ENCODE results near the gene GNB4. TPM values are rescaled to one million over a fixed set of nuclear protein-coding genes. Genes with fewer than 3 reads are reported as not detected.

The GNB4 gene
- total RNA-seq, 4 donors from 2014 or later, result 18.2 to 110 (median 47.8) TPM

GRCh38 chr3:179410331-179410730 lies 40.9 kb downstream of the GNB4 start:
- TF ChIP-seq POLR2A (IDR thresholded peaks at IDR 0.05), result no peak
- TF ChIP-seq CTCF (IDR thresholded peaks at IDR 0.05), result no peak
- Histone ChIP-seq H3K27me3 (no peaks in the 10 kb centered on the region), H3K4me1 (no peaks in the 10 kb centered on the region), H3K4me3 (no peak overlapping the region), H3K9me3 (no peaks in the 10 kb centered on the region), H3K36me3 (no peaks in the 10 kb centered on the region), H3K27ac (no peak overlapping the region)
- DNase-seq, result no peak
- intact Hi-C loops (cut with DNase I; ENCODE audit: low total_unique reads), result no loop called here

GRCh38 chr3:179404307-179404706 lies 47.0 kb downstream of the GNB4 start:
- Histone ChIP-seq H3K36me3 (no peaks in the 10 kb centered on the region), H3K4me3 (no peak overlapping the region), H3K9me3 (no peaks in the 10 kb centered on the region), H3K4me1 (no peaks in the 10 kb centered on the region), H3K27me3 (no peaks in the 10 kb centered on the region), H3K27ac (no peak overlapping the region)
- no peak for DNase-seq
- intact Hi-C loops (cut with DNase I; ENCODE audit: low total_unique reads), result no loop called here
- TF ChIP-seq POLR2A (IDR thresholded peaks at IDR 0.05) (no peak), CTCF (IDR thresholded peaks at IDR 0.05) (no peak)

GRCh38 chr3:179402963-179403362 lies 48.3 kb downstream of the GNB4 start:
- Histone ChIP-seq H3K36me3 (no peaks in the 10 kb centered on the region), H3K27ac (no peak overlapping the region)

GRCh38 chr3:179401561-179401960 lies 49.7 kb downstream of the GNB4 start:
- no peaks in the 10 kb centered on the region for H3K9me3 ChIP-seq
- no peak overlapping the region for H3K4me3 ChIP-seq
- H3K4me1 ChIP-seq, result no peaks in the 10 kb centered on the region
- H3K27me3 ChIP-seq, result no peaks in the 10 kb centered on the region
- intact Hi-C loops (cut with DNase I; ENCODE audit: low total_unique reads), result no loop called here
- TF ChIP-seq POLR2A (IDR thresholded peaks at IDR 0.05) (no peak), CTCF (IDR thresholded peaks at IDR 0.05) (no peak)
- no peak overlapping the region for H3K27ac ChIP-seq
- no peak for DNase-seq
- H3K36me3 ChIP-seq, result no peaks in the 10 kb centered on the region

More at GRCh38 chr3:179402963-179403362, 48.3 kb downstream of the GNB4 start:
- TF ChIP-seq CTCF (IDR thresholded peaks at IDR 0.05), result no peak
- TF ChIP-seq POLR2A (IDR thresholded peaks at IDR 0.05), result no peak
- DNase-seq, result no peak
- H3K4me3 ChIP-seq, result no peak overlapping the region
- no peaks in the 10 kb centered on the region for H3K9me3 ChIP-seq
- no peaks in the 10 kb centered on the region for H3K27me3 ChIP-seq
- intact Hi-C loops (cut with DNase I; ENCODE audit: low total_unique reads), result no loop called here
- no peaks in the 10 kb centered on the region for H3K4me1 ChIP-seq

GRCh38 chr3:179398574-179399231 lies 52.6 kb downstream of the GNB4 start:
- H3K36me3 ChIP-seq, result no peaks in the 10 kb centered on the region
- H3K27ac ChIP-seq, result no peak overlapping the region
- no peaks in the 10 kb centered on the region for H3K27me3 ChIP-seq
- no peak overlapping the region for H3K4me3 ChIP-seq
- DNase-seq, result no peak
- intact Hi-C loops (cut with DNase I; ENCODE audit: low total_unique reads), result no loop called here
- H3K9me3 ChIP-seq, result no peaks in the 10 kb centered on the region
- no peaks in the 10 kb centered on the region for H3K4me1 ChIP-seq
- TF ChIP-seq CTCF (IDR thresholded peaks at IDR 0.05) (no peak), POLR2A (IDR thresholded peaks at IDR 0.05) (no peak)
